HL-60/S4 treated with phorbol 12-myristate 13-acetate at 8.2 ng/mL for 4 days and 3 days (cell line): Measurements from ENCODE around the gene SIAE.

ENCODE experiments used
- in situ Hi-C: fragments of 300-500 bp; cut with MboI; formaldehyde crosslinking; loops from 2 replicates; pipeline ENCODE4 v1.15.0; 2022; ENCODE audit warnings: low sequenced_read_pairs

Gene SIAE, protein sequence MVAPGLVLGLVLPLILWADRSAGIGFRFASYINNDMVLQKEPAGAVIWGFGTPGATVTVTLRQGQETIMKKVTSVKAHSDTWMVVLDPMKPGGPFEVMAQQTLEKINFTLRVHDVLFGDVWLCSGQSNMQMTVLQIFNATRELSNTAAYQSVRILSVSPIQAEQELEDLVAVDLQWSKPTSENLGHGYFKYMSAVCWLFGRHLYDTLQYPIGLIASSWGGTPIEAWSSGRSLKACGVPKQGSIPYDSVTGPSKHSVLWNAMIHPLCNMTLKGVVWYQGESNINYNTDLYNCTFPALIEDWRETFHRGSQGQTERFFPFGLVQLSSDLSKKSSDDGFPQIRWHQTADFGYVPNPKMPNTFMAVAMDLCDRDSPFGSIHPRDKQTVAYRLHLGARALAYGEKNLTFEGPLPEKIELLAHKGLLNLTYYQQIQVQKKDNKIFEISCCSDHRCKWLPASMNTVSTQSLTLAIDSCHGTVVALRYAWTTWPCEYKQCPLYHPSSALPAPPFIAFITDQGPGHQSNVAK

DNA sequence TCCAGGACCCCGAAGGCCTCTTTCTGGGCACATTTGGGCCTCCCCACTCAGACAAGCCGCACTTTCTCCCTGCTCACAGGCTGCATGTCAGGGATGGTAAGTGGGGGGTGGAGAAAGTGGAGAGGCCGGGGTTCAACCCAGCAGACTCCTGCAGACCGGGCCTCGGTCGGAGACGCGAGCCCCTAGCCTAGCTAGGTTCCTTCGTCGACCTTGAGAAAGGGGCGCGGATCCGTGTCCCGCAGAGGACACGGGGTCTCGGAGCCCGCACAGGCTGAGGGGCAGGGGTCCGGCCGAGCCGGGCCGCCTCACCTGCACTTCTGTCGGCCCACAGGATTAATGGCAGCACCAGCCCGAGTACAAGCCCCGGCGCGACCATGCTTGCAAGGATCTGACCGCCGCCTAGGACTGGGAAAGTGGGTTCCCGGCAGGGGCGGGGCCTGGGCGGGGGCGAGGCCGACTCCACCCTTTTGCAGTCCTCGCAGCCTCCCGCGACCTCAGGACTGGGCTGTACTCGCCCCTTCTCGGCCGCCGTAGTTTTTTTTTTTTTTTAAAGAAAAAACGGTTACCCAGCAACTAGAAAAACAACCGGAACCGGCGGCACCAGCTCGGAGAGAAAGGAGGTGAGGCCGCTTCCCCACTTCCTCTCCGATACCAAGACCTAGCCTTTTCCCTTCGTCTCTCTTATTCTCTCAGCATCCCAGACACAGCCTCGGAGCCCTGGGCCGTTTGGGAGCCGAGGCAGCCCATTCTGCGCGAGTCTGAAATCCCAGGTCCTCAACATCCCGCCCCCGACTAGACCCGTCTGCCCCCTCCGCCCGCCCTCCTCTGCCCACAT is at the start of gene SIAE, which contains the start of gene SPA17:
SIAE (minus strand) TSS at position 407 of the 835 bp plus-strand sequence; CDS start at position 376, 31 bp downstream.
SPA17 (plus strand) TSS at position 572 of the 835 bp plus-strand sequence. CDS start 1,361 bp downstream, outside the sequence.
- in situ Hi-C loops = loop anchor here (10.0 to 25.0 kb wide), 2 partner anchors 71 to 164 kb away; no protein-coding TSS in a partner anchor

DNA sequence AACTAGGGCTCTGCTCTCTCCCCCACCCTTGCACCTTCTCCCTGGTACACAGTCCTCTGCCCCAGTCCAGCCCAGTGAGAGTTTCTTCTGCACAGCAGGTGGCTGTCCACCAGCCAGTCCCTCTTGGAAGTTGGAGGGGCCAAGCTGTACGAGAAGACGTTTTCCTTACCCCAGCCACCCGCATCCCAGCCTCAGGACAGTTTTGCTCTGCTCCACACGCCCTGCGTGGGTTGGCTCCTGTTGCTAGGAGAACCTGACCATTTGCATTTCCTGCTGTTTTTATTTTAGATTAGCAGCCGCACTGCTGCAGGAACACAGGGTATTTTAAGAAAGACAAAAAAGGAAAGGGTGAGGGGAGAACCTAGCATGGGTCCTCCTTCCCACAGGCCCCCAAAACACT is 48.6 kb upstream of the SIAE start:
- in situ Hi-C loops = no loop called here

DNA sequence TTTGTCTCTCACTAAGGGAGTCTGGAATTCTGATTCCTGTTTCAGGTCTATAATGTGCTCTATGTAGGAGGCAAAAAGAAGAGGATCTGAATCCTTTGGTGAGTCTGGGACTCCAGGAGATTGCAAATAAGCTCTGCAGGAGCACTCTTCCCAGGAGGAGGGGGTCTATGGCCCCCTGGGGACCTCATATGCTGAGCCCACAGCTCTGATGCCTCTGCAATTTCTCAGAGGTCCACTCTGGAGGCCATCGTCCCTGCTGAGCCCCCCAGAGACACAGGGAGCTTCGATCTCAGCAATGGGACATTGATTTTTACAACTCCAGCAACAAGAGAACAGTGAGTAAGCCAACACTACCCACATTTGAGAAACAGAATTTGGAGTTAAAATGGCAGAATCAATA is 46.0 kb upstream of the SIAE start:
- in situ Hi-C loops = no loop called here

DNA sequence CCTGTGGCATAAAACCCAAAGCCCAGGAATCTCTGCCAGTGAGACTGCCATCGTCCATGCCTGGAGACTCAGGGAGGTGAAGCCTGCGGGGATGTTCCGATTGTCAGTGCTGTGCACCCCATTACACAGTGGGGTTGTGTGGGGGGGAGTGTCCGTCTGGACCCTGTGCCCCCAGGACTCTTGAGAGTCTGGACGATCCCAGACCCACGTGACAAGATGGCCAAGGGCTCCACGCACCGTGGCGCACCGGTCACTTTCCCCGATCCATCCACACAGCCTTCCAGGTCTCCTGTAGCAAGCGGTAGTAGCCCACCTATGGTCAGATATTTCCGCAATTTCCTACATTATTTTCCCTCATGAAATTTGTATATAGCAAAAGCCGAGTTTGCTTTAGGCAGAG is 45.3 kb upstream of the SIAE start:
- in situ Hi-C loops = no loop called here

DNA sequence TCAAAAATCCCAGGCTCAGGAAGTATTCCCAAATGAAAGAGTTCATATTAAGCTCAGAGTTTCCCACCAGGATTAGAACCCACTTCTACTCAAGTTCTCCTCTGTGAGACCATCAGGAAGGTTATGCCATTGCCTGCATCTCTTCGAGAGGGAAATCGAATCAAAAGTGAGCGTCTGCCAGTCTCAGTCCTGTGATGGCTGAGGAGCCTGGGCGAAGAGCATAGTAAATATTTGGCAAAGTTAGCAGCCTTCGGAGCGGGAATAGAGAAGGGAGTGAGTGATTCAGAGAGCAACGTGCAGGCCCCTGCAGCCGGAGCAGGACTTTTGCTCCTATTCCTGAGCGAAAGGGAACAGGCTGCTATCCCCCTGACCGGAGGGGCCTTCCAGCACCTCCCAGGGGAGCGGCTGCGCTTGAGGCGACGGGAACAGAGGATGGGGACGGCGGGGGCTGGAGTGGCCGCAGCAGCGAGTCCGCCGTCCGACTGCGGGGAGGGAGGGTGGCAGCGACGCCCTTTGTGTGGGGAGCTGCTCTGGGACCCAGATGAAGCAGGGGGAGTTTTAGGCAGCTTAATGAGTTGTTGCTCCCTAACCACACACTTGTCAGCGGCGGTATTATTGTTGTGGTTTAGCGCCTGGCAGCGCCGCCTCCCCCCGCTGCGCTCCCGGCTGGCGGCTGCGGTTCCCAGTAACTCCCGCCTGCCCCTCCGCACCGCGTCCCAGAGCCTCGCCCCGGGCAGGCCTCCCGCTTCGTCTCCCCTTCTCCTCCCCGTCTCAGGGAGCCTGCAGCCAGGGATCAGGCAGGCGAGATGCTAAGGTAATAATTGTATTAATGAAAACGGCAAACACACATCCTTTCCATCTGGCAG is 44.5 kb upstream of the SIAE start:
- in situ Hi-C loops = no loop called here

DNA sequence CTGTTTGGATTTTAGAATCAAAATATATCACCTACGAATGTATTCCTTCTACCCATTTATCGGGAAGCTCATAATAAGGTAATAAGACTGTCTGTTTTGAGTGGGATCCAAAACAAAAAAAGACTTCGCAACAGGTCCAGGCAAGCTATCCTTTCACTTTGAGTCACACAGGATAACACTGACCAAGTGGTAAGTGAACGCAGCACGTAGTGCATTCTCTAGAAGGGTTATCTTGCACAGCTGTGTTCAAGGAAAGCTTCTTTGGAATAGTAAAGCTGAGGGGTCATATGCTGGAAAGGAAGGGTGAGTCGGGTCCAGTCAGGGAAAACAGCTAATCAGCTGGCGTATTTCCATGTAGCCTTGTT is 43.9 kb upstream of the SIAE start:
- in situ Hi-C loops = no loop called here

DNA sequence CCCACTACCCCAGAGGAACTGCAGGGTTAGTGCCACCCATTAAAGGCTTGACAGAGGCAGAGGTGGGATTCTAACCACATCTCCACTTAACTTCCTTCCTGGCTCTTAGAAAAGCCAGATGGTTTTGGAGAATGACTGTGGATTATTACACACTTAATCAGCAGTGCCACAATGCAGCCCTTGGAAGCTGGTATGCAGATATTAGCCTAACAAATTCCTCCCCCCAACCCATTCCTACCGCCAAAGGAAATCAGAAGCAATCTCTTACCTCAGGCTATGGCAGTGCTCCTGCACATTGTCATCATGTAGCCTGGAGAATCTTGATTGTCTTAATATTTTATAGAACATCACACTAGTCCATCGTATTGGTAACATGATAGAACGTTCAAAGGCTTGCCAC is 43.1 kb upstream of the SIAE start:
- in situ Hi-C loops = no loop called here

DNA sequence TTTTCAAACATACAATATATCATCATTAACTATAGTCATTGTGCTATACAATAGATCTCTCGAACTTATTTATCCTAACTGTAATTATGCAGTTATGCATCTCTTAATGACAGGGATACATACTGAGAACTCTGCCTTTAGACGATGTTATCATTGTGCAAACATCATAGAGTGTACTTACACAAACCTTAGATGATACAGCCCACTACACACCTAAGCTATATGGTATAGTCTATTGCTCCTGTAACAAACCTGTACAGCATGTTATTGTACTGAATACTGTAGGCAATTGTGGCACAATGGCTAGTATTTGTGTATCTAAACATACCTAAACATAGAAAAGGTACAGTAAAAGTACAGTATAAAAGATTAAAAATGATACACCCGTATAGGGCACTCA is 38.9 kb upstream of the SIAE start:
- in situ Hi-C loops = no loop called here

DNA sequence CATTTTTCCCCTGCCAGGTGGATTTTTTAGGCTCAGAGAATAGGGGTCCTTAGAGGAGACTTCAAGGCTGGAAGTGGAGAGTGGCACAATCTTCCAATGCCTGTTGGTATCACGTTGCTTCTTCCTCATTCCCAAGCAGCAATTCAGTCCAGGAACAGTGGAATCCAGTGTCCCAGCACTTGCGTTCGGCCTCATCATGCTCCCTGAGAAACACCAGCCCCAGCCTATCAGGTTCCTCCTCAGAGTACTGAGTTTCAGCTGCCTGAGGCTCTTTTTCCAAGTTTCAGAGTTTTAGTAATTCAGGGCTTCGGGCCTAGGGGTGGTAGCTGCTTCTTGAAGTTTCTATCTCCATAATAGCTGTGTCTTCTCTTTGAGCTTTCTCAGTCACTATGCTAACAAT is 34.3 kb upstream of the SIAE start:
- in situ Hi-C loops = no loop called here

DNA sequence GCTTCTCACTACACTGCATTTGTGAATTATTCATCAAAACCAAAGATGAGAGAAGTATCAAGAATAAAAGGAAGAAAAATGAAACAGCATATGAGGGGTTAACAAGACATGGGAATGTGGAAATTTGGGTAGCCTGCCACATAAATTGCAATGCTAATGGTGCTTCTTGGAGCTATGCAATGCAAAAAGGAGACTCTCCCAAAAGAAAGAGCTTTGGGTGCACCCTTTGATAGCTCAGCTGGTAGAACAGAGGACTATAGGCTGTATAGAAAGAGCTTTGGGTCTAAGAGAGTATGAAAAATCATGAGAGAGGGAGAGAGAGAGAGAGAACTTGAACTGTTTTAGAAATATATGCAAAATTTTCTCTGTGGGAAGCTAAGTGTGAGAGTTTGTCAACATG is 26.5 kb upstream of the SIAE start:
- in situ Hi-C loops = no loop called here

DNA sequence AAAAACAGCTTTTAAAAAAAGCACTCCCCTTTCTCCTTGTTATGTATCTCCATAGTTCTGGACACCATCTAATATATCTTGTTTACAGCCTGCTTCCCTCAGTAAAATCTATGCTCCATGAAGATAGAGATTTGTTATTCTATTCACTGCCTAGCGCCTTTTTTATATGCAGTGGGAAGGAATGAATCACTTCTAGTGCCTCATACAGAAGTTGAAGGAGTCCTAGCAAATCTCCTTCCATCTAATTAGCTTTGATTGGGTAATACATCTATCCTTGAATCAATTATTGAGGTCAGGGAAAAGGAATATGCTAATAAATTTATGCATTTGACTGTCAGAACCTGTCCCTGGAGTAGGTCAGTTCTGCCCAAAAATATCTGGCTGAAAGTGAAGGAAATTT is 26.0 kb upstream of the SIAE start:
- in situ Hi-C loops = no loop called here

DNA sequence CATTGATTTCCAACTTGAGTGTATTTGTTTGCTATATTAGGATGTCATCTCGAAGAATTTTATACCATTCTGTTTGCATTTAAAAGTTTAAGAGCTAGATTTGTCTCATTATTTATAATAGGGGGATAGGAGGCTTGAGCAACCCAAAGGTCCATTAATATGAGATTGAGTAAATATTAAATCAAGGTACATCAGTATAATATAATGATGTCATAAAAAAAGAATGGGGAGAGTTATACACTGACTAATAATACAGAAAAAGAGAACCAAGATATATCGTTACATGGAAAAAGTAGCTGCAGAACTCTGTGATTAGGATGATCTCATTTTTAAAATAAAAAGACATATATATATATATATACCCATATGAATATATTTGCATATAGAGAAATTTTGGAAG is 19.6 kb upstream of the SIAE start:
- in situ Hi-C loops = no loop called here

DNA sequence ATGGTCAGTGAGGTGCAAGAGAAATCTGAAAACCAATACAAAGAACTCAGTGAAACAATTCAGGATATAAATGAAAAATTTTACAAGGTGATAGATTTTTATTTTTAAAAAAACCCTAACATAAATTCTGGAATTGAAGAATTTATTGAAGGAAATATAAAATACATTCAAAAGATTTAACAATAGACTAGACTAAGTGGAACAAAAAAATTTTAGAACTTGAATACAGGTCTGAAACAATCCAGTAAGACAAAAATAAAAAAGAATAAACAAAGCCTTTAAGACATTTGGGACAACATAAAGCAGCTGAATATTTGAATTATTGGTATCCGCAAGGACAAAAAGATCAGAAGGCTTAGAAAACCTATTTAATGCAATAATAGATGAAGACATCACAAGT is 8.9 kb upstream of the SIAE start:
- in situ Hi-C loops = no loop called here

DNA sequence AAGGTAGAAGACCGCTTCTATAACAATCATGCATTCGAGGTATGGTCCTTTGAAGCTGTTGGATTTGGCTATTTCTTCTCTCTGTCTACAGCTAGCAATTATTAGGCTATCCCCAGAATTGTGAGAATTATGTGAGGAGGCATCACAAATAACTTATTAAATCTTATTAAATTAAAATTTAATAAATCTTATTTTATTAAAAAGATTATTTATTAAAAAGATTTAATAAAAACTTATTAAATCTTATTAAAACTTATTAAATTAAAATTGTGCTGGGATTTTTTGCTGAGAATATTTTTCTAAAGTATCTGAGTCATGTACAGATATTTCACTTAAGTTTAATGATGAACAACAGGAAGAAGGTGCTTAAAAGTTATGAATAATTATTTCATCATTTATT is 7.9 kb upstream of the SIAE start:
- in situ Hi-C loops = no loop called here

DNA sequence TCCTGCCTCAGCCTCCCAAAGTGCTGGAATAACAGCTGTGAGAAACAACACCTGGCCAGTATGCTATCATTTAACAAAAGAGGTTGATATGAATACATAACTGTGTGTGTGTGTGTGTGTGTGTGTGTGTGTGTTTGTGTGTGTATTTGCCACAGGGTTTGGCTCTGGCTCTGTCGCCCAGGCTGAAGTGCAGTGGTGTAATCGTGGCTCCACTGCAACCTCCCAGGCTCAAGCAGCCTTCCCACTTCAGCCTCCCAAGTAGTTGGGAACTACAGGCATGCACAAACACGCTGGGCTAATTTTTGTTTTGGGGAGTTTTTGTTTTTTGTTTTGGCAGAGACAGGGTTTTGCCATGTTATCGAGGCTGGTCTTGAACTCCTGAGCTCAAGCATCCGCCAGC is 4.9 kb upstream of the SIAE start:
- in situ Hi-C loops = loop anchor here (10.0 kb wide), 1 partner anchor 66 kb away; no protein-coding TSS in a partner anchor

DNA sequence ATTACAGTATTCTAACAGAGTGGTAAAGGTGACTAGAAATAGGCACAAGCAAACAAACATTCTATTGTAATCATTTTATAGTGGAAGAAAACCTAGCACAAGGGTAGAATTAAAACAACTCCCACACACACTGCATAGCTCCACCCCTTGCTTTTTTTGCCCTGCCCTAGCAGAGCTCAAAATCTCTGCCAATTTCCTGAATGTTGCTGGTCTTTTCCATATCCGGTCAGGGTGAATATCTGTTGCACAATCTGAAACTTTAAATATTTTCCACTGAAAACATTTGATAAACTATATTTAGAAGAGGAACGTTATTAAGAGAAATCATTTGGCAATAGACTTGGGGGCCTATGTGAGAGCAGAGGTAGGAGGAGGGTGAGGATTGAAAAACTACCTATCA is 2.8 kb upstream of the SIAE start:
- in situ Hi-C loops = loop anchor here (10.0 kb wide), 1 partner anchor 68 kb away; no protein-coding TSS in a partner anchor

DNA sequence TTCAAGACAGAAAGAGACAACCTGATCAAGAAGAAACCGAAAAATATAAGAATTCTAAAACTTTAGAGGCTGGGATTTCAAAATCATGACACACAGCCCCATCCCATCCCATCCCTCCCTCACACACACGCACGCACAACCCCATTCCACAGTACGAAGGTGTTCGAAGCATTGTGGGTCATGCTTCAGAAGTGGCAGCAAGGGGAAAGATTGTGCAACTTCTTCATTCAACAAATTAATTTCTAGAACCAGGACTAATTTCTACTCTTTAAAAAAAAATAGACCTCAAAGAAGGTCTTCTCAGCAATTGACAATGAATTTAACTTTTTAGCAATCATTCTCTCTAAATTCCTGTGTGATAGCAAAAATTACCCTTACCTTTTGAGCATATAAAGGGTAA is 1.0 kb upstream of the SIAE start:
- in situ Hi-C loops = loop anchor here (10.0 to 25.0 kb wide), 2 partner anchors 70 to 163 kb away; no protein-coding TSS in a partner anchor

DNA sequence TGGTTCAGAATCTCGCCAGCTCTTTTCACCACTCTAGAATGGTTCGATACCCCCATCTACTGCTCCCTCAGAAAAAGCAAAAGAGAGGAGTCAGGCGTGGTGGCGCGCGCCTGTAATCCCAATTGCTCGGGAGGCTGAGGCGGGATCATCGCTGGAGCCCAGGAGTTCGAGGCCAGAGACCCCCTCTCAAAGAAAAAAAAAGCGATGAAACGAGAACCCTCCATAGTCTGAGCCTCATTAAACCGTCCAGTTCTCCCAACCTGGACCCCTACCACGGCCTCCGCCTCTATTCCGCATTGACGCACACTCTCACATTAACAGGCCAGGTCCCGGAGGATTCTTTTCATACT is 604 bp upstream of the SIAE start:
- in situ Hi-C loops = loop anchor here (10.0 to 25.0 kb wide), 2 partner anchors 71 to 163 kb away; no protein-coding TSS in a partner anchor

DNA sequence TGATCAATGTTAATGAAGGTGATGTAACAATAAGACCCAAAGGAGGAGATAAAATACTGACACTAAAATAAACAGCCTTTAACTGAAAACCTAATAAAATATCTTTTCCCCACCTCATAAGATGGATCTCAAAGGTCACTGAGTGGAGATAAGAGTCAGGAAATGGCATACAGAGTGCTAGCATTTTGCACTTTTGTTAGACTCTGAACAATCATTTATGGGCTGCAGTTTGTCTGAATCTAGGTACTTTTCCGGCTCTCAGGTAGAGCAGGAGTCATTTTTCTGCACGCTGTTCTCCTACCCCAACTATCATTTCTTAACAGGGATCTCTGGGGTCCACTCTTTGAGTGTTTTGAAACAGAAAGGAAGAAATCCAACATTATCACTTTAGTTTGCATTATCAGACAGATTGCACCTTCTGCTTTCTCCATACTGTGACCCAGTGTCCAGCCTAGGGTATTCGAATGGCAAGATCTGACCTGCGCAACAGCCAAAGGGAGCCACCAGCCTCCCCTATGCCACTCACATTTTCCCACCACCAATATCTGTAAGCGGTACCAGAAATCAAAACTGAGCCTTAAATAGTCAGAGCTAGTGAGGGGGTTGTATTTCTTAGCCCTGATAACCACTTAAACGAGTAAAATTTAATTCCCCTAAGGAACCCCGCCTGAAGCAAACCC is 863 bp downstream of the SIAE start:
- in situ Hi-C loops = loop anchor here (10.0 to 25.0 kb wide), 2 partner anchors 72 to 165 kb away; no protein-coding TSS in a partner anchor

DNA sequence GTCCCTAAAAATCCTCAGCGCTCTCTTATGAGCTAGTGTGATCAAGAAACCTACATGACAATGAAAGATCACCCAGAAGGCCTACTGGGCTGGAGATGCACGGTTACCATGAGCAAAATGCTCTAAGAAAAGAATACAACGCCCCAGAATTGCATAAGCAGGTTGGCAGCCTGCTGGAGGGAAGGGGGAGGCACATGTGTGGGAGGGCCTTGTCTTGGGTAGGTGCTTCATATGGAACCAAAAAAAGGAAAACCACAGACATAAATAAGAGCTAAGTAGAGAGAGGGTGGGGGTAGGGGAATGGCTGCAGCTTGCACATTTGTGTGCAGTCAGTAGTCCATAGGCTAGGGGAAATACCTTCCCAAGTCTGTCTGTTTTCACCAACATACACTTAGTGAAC is 2.8 kb downstream of the SIAE start:
- in situ Hi-C loops = loop anchor here (10.0 to 25.0 kb wide), 2 partner anchors 74 to 167 kb away; no protein-coding TSS in a partner anchor
